Measurements from ENCODE around the gene ARHGAP35. TPM values are rescaled to one million over a fixed set of nuclear protein-coding genes. Genes with fewer than 3 reads are reported as not detected.

Gene ARHGAP35
- total and polyA plus RNA-seq, 2 donors (not counting 3 experiments of a cell fraction or from before 2014, with no cell fraction given) = 25.7 to 51.3 TPM

DNA sequence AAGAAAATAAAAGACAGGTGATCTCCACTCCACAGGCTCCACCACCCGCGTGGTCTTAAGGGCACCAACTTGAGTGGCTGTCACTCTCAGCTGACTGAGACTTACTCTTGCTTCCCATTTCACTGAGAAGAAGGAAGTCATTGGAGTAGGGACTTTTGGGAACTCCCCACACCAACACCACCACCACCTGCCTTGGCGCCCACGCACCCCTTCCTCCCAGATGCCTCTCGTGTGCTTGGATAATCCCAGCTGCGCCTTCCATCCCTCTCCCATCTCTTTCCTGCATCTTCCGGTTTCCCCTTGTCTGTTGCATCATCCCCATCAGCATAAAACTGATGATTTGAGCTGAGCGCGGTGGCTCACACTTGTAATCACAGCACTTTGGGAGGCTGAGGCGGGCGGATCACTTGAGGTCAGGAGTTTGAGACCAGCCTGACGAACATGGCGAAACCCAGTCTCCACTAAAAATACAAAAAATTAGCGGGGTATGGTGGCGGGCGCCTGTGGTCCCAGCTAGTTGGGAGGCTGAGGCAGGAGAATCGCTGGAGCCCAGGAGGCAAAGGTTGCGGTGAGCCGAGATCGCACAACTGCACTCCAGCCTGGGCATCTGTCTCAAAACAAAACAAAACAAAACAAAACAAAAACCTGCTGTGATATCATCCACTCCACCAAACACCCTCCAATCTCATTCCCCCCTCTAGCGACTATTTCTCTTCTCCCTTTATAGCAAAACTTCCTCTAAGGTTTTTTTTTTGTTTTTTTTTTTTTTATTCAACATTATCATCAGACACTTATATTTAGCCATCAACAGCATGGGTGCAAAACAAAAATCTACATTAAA, 35.7 kb upstream of the ARHGAP35 start:
- dilution Hi-C loops (cut with MboI; ENCODE audit: extremely low pct_ligation_motif_present, low sequenced_read_pairs) = no loop called here
- no peak overlapping the region for H2AFZ ChIP-seq (ENCODE audit: low read depth, low read length)
- intact Hi-C loops (cut with micrococcal nuclease) = no loop called here
- BruUV-seq (replicated peaks) = no TSS peak
- no peaks in the 10 kb centered on the region for H3K79me2 ChIP-seq (ENCODE audit: control insufficient read depth, insufficient read depth, low read length)
- TF ChIP-seq JUN (IDR thresholded peaks at IDR 0.05; ENCODE audit: borderline replicate concordance, insufficient read depth, insufficient read length, low read depth) = no peak
- no peak for TF ChIP-seq POLR2AphosphoS5 (IDR thresholded peaks at IDR 0.05; ENCODE audit: insufficient read depth, low read depth, low read length)
- TF ChIP-seq, protein P1, sequence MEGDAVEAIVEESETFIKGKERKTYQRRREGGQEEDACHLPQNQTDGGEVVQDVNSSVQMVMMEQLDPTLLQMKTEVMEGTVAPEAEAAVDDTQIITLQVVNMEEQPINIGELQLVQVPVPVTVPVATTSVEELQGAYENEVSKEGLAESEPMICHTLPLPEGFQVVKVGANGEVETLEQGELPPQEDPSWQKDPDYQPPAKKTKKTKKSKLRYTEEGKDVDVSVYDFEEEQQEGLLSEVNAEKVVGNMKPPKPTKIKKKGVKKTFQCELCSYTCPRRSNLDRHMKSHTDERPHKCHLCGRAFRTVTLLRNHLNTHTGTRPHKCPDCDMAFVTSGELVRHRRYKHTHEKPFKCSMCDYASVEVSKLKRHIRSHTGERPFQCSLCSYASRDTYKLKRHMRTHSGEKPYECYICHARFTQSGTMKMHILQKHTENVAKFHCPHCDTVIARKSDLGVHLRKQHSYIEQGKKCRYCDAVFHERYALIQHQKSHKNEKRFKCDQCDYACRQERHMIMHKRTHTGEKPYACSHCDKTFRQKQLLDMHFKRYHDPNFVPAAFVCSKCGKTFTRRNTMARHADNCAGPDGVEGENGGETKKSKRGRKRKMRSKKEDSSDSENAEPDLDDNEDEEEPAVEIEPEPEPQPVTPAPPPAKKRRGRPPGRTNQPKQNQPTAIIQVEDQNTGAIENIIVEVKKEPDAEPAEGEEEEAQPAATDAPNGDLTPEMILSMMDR (IDR thresholded peaks at IDR 0.05; ENCODE audit: extremely low read depth in 1 of 2, insufficient read depth in 1 of 2, low read depth in 1 of 2, low read length in 2 of 2) = no peak
- no peak for TF ChIP-seq MYC (IDR thresholded peaks at IDR 0.05; ENCODE audit: low read depth, low read length)
- TF ChIP-seq FOS (IDR thresholded peaks at IDR 0.05; ENCODE audit: borderline replicate concordance, insufficient read depth, low read length) = no peak
- TF ChIP-seq POLR2A (IDR thresholded peaks at IDR 0.05; ENCODE audit: low read depth, low read length) = no peak
- TF ChIP-seq, protein P2, sequence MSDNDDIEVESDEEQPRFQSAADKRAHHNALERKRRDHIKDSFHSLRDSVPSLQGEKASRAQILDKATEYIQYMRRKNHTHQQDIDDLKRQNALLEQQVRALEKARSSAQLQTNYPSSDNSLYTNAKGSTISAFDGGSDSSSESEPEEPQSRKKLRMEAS (IDR thresholded peaks at IDR 0.05; ENCODE audit: insufficient read depth, insufficient read length) = no peak
- no peak overlapping the region for H3K4me3 ChIP-seq (replicated peaks in 1 of 3; ENCODE audit: insufficient read depth in 1 of 3, low read depth in 1 of 3, low read length in 3 of 3)
- H3K4me2 ChIP-seq (ENCODE audit: insufficient read depth, low read length) = no peak overlapping the region
- H3K36me3 ChIP-seq (ENCODE audit: control insufficient read depth in 2 of 2, extremely low read depth in 1 of 2, insufficient read depth in 2 of 2, low read length in 2 of 2) = no peaks in the 10 kb centered on the region
- no peaks in the 10 kb centered on the region for H4K20me1 ChIP-seq (replicated peaks; ENCODE audit: control insufficient read depth, extremely low read depth, insufficient read depth, low read length)
- FAIRE-seq (no peak), DNase-seq (ENCODE audit: low read depth, low spot score) (no peak)
- no peaks in the 10 kb centered on the region for H3K27me3 ChIP-seq (ENCODE audit: control insufficient read depth in 2 of 2, insufficient read depth in 2 of 2, low read length in 2 of 2)
- H3K9me3 ChIP-seq (replicated peaks; ENCODE audit: control insufficient read depth, insufficient read depth, low read length) = no peaks in the 10 kb centered on the region
- no peak overlapping the region for H3K27ac ChIP-seq (ENCODE audit: insufficient read depth, low read depth, low read length)
- no peak overlapping the region for H3K9ac ChIP-seq (replicated peaks; ENCODE audit: extremely low read depth, insufficient read depth, low read length)
- peaks cover 3% of the 10 kb centered on the region for H3K4me1 ChIP-seq (ENCODE audit: control insufficient read depth, extremely low read depth, insufficient read depth, low read length)
- POLR2A ChIA-PET = no interaction called here
- CTCF ChIA-PET = interaction anchor here (0.6 to 2.2 kb wide), 4 partner anchors 15 to 159 kb away, joined by 3 to 6 read pairs (median 4); partner anchors contain the start of gene SLC1A5
- no peaks in the 10 kb centered on the region for H3K9me1 ChIP-seq (replicated peaks; ENCODE audit: control insufficient read depth, extremely low read depth, insufficient read depth, low read length)
